Lung (tissue), 12 donors: ENCODE data around the gene ABCD3. TPM values are rescaled to one million over a fixed set of nuclear protein-coding genes. Genes with fewer than 3 reads are reported as not detected.

ENCODE experiments used
- ATAC-seq: fragments of 200-7000 bp; cut with Tn5 transposase; one replicate; pipeline ENCODE4 v1.9.1; 2020; ENCODE audit warnings: moderate number of reproducible peaks; ENCODE audit not compliant: insufficient read depth, low FRiP score
- DNase-seq, 3 donors: peaks; one replicate each; pipeline ENCODE4 v3.0.0-alpha.2; 2013 to 2017
- H3K27ac ChIP-seq, 2 donors: one replicate each; pipeline ENCODE4 v1.5.1; 2013; ENCODE audit warnings: mild to moderate bottlenecking in 2 of 2, moderate library complexity in 2 of 2, control low read depth in 1 of 2, inconsistent platforms in 1 of 2, low read depth in 1 of 2, low read length in 1 of 2
- H3K27me3 ChIP-seq, 3 donors: one replicate each; pipeline ENCODE4 v1.5.1; 2013; ENCODE audit warnings: low read length in 2 of 3; ENCODE audit not compliant: control insufficient read depth in 3 of 3, insufficient read depth in 3 of 3
- H3K36me3 ChIP-seq, 4 donors: one replicate each; pipeline ENCODE4 v1.5.1; 2013; ENCODE audit warnings: low read length in 4 of 4, mild to moderate bottlenecking in 1 of 4, moderate library complexity in 1 of 4; ENCODE audit not compliant: control insufficient read depth in 4 of 4, insufficient read depth in 4 of 4
- H3K4me1 ChIP-seq, 5 donors: one replicate each; pipeline ENCODE4 v1.5.1; 2013; ENCODE audit warnings: low read length in 5 of 5, mild to moderate bottlenecking in 2 of 5, moderate library complexity in 1 of 5; ENCODE audit not compliant: control insufficient read depth in 5 of 5, insufficient read depth in 5 of 5
- H3K4me3 ChIP-seq: one replicate; pipeline ENCODE4 v1.5.1; 2013; ENCODE audit warnings: mild to moderate bottlenecking, control low read depth, moderate library complexity
- H3K9ac ChIP-seq, 2 donors: one replicate each; pipeline ENCODE4 v1.5.1; 2013; ENCODE audit warnings: low read length in 2 of 2, control low read depth in 1 of 2; ENCODE audit not compliant: insufficient read depth in 1 of 2
- H3K9me3 ChIP-seq, 4 donors: one replicate each; pipeline ENCODE4 v1.5.1; 2013; ENCODE audit warnings: low read length in 3 of 4, mild to moderate bottlenecking in 1 of 4, moderate library complexity in 1 of 4; ENCODE audit not compliant: control insufficient read depth in 4 of 4, insufficient read depth in 3 of 4
- WGBS, 2 donors: extraction: QIAGEN DNeasy Blood & Tissue Kit; methylation state at CpG; one replicate each; pipeline ENCODE4 v1.1.7; 2013; 5-methylcytosine and 5-hydroxymethylcytosine counted together
- polyA plus RNA-seq, 2 donors: library from polyadenylated mRNA; stranded (reverse); fragments of 200-250 nt; gene quantifications; one replicate each; pipeline ENCODE4 v1.2.1, GENCODE V29; 2013
- total RNA-seq, 2 donors: library from RNA; depleted of rRNA in 1 of 2; stranded (reverse); fragments of >200 nt in 1 of 2; gene quantifications; one replicate each; pipeline ENCODE4 v1.2.1, GENCODE V29; 2014 to 2021
- TF ChIP-seq, protein P1 (sequence below): IDR thresholded peaks from 2 replicates; pipeline ENCODE4 v1.5.1; 2012; ENCODE audit warnings: mild to moderate bottlenecking; ENCODE audit errors: control extremely low read depth, extremely low read depth
- donor health status: control.
- donor health status: control.
- donor health status: Bipolar disorder and iron deficiency.
- donor health status: healthy.
- donor health status: DM: yes; HTN: yes; CAD: no.

ABCD3 gene
- total and polyA plus RNA-seq, 4 donors: 28.5 to 80.7 (median 43.8) TPM

DNA sequence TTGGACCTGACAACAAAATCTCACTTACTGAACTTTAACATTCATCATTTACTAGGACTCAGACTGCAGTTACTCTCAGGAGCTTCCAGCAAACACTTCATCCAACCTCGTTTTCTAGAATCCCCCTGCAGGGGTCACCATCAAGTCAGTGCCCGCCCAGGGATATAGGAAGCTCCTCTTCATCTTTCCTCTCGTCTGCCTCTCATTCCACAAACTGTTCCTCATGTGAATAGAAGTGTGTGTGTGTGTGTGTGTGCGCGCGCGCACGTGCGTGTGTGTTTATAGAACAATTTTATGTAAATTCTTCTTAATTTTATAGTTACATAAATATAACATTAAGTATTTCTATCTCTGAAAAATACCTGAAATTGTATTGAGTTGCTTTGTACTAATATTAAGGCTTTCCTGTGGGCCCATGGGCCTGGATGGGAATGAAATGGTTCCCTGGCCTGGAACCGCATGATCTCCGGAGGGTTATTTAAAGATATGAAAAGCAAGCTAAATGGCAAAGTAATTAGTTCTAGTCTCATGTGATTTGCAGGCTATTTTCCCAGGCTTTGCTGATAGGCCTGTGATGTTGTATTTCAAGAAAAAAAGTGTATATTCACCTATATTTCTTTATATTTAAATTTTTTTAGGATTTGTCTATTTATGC is 21.7 kb upstream of the ABCD3 start:
- WGBS, 2 donors: 84 to 87% methylated on average over 11 of the region's 11 CpGs
- Histone ChIP-seq H3K9me3 (no peaks in the 10 kb centered on the region), H3K36me3 (no peaks in the 10 kb centered on the region), H3K4me3 (no peak overlapping the region), H3K4me1 (no peaks in the 10 kb centered on the region), H3K27me3 (no peaks in the 10 kb centered on the region), H3K27ac (no peak overlapping the region), H3K9ac (no peak overlapping the region)
- TF ChIP-seq, protein P1, sequence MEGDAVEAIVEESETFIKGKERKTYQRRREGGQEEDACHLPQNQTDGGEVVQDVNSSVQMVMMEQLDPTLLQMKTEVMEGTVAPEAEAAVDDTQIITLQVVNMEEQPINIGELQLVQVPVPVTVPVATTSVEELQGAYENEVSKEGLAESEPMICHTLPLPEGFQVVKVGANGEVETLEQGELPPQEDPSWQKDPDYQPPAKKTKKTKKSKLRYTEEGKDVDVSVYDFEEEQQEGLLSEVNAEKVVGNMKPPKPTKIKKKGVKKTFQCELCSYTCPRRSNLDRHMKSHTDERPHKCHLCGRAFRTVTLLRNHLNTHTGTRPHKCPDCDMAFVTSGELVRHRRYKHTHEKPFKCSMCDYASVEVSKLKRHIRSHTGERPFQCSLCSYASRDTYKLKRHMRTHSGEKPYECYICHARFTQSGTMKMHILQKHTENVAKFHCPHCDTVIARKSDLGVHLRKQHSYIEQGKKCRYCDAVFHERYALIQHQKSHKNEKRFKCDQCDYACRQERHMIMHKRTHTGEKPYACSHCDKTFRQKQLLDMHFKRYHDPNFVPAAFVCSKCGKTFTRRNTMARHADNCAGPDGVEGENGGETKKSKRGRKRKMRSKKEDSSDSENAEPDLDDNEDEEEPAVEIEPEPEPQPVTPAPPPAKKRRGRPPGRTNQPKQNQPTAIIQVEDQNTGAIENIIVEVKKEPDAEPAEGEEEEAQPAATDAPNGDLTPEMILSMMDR: no peak
- ATAC-seq (no peak), DNase-seq (peak in 1 of 3 donors; percentile 30)

DNA sequence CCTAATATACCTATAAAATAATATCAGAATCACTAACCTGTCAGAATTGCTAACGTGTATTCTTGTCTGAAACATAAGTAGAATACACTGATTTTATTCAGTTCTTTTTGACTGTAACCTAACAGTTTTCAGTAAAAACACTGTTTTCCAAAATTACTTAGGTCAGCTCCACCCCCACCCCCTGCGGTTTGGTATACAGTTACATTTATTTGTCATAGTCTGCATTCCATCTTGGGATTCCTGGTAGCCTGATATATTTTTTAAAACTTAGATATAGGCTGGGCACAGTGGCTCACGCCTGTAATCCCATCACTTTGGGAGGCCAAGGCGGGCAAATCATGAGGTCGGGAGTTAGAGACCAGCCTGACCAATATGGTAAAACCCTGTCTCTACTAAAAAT is 19.8 kb upstream of the ABCD3 start:
- no peaks in the 10 kb centered on the region for H3K27me3 ChIP-seq
- H3K4me1 ChIP-seq: no peaks in the 10 kb centered on the region
- DNase-seq: no peak
- no peaks in the 10 kb centered on the region for H3K9me3 ChIP-seq
- no peak for ATAC-seq
- no peak overlapping the region for H3K27ac ChIP-seq
- WGBS, 2 donors: 89 to 94% methylated on average over 5 of the region's 5 CpGs
- H3K9ac ChIP-seq: no peak overlapping the region
- TF ChIP-seq, protein P1: no peak
- no peaks in the 10 kb centered on the region for H3K36me3 ChIP-seq
- H3K4me3 ChIP-seq: no peak overlapping the region

DNA sequence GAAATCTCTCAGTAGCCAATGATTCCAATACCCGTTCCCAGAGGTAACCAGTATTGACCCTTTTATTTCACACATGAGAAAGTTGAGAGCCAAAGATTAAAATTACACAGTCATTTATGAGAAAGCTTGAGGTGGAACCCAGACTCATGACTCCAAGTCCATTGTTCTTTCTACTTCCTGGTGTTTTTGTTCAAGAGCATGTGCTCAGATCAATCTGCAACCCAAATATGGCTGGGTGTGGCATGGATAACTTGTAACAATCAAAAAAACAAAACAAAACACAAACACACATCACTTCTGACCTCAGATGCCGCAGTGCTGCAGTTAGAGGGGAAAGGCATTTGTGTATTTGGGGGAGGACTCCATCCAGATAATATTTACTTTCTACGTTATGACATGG is 18.7 kb upstream of the ABCD3 start:
- no peak overlapping the region for H3K27ac ChIP-seq
- no peaks in the 10 kb centered on the region for H3K4me1 ChIP-seq
- H3K27me3 ChIP-seq: no peaks in the 10 kb centered on the region
- no peaks in the 10 kb centered on the region for H3K36me3 ChIP-seq
- H3K9me3 ChIP-seq: no peaks in the 10 kb centered on the region
- no peak overlapping the region for H3K9ac ChIP-seq
- WGBS, 2 donors: 83 to 84% methylated on average over 3 of the region's 3 CpGs
- DNase-seq (no peak), ATAC-seq (no peak)
- TF ChIP-seq, protein P1: no peak
- no peak overlapping the region for H3K4me3 ChIP-seq

DNA sequence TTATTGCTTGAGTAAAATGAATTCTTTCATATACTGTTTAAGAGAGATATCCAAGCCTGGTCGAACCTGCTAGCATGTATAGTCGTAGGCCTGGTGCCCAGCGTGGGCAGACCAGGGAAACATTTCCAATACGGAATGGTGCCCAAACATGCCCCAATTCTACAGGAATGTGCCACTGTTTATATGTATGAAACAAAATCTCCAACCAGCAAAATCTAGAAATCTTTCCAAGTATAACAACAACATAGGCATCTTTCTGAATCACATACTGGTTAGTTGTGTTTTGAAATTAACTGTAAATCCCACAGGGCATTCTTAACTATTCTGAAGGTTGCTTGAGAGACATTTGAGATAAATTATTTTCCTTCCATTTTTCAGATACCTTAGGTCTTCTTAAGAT is 17.0 kb upstream of the ABCD3 start:
- no peak for ATAC-seq
- Histone ChIP-seq H3K36me3 (no peaks in the 10 kb centered on the region), H3K4me1 (no peaks in the 10 kb centered on the region), H3K9me3 (no peaks in the 10 kb centered on the region), H3K27me3 (no peaks in the 10 kb centered on the region), H3K4me3 (no peak overlapping the region), H3K9ac (no peak overlapping the region), H3K27ac (no peak overlapping the region)
- no peak for DNase-seq
- 91 to 93% methylated on average over 4 of the region's 4 CpGs for WGBS, 2 donors
- TF ChIP-seq, protein P1: no peak
